ENCODE results near the gene SFT2D2.

Gene SFT2D2

DNA sequence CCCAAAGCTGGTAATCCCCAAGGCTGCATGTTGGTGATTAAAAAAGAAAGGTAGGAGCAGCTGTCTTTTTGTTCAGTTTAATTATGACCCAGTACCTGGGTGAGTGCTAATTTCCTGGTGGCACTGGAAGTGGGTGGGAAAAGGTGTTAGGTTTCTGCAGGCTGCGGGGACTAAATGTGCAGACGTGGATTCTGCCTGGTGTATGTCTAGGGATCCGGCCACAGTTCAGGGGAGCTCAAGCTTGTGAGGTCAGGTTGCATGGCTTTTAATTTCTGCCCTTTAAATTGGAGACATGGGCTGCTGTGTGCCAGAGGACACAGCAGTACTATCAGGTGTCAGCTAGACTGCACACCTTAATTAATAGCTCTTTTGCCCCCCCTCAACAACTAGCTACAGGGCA, 34.6 kb downstream of the SFT2D2 start:
- no peaks in the 10 kb centered on the region for H3K27me3 ChIP-seq (replicated peaks; ENCODE audit: insufficient read depth, low read length)
- H3K9me2 ChIP-seq (replicated peaks; ENCODE audit: insufficient read depth, low read length), result no peaks in the 10 kb centered on the region
- no peak overlapping the region for H3K9ac ChIP-seq (ENCODE audit: low read length)
- DNase-seq, result no peak
- no peak overlapping the region for H3K4me3 ChIP-seq (ENCODE audit: low read length)
- H3K4me2 ChIP-seq (ENCODE audit: low read depth, low read length), result no peak overlapping the region
- no peak overlapping the region for H3K27ac ChIP-seq (ENCODE audit: low read length)
- H3K9me3 ChIP-seq (replicated peaks; ENCODE audit: insufficient read depth, low read length), result no peaks in the 10 kb centered on the region
- TF ChIP-seq EZH2 (optimal IDR thresholded peaks at IDR 0.05; ENCODE audit: low read depth, low read length) (no peak), EZH2phosphoT487 (IDR thresholded peaks at IDR 0.05; ENCODE audit: low read length) (no peak)
- TF ChIP-seq, protein P1, sequence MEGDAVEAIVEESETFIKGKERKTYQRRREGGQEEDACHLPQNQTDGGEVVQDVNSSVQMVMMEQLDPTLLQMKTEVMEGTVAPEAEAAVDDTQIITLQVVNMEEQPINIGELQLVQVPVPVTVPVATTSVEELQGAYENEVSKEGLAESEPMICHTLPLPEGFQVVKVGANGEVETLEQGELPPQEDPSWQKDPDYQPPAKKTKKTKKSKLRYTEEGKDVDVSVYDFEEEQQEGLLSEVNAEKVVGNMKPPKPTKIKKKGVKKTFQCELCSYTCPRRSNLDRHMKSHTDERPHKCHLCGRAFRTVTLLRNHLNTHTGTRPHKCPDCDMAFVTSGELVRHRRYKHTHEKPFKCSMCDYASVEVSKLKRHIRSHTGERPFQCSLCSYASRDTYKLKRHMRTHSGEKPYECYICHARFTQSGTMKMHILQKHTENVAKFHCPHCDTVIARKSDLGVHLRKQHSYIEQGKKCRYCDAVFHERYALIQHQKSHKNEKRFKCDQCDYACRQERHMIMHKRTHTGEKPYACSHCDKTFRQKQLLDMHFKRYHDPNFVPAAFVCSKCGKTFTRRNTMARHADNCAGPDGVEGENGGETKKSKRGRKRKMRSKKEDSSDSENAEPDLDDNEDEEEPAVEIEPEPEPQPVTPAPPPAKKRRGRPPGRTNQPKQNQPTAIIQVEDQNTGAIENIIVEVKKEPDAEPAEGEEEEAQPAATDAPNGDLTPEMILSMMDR (IDR thresholded peaks at IDR 0.05; ENCODE audit: low read length), result no peak
- H3F3A ChIP-seq (ENCODE audit: insufficient read depth, low read length), result no peaks in the 10 kb centered on the region
- no peak overlapping the region for H2AFZ ChIP-seq (ENCODE audit: low read length)
- H3K4me1 ChIP-seq (ENCODE audit: low read length), result no peaks in the 10 kb centered on the region
- no peaks in the 10 kb centered on the region for H4K20me1 ChIP-seq (ENCODE audit: insufficient read depth, low read length)
- H3K79me2 ChIP-seq (ENCODE audit: low read length), result no peaks in the 10 kb centered on the region; the same call in 1 of the 2 replicates
- H3K36me3 ChIP-seq (replicated peaks; ENCODE audit: insufficient read depth, low read length), result 0 out of 2 replicates have a peak, but pooled peaks cover 3% of the 10 kb centered on the region

DNA sequence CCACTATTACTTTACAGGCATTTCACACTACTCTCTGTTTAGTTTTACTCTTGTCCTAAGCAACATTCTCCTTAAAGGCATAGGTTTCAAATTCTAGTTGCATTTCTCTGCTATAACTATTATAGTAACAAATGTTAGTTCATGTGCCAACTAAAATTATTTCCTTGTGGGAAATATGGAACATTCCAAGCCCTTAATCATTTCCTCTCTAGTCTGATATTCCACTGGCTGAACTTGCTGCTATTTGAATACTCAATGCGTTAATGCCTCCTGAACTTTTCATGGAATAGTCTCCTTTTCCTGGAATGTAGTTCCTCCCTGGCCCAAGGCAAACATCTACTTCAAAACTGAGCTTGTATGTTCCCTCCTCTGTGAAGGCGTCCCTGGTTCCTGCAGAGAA, 35.6 kb downstream of the SFT2D2 start:
- no peaks in the 10 kb centered on the region for H3K9me2 ChIP-seq (replicated peaks; ENCODE audit: insufficient read depth, low read length)
- no peak overlapping the region for H2AFZ ChIP-seq (ENCODE audit: low read length)
- TF ChIP-seq, protein P1 (IDR thresholded peaks at IDR 0.05; ENCODE audit: low read length), result no peak
- TF ChIP-seq EZH2phosphoT487 (IDR thresholded peaks at IDR 0.05; ENCODE audit: low read length) (no peak), EZH2 (optimal IDR thresholded peaks at IDR 0.05; ENCODE audit: low read depth, low read length) (no peak)
- no peak overlapping the region for H3K27ac ChIP-seq (ENCODE audit: low read length)
- H3K9me3 ChIP-seq (replicated peaks; ENCODE audit: insufficient read depth, low read length), result no peaks in the 10 kb centered on the region
- no peaks in the 10 kb centered on the region for H3K36me3 ChIP-seq (replicated peaks; ENCODE audit: insufficient read depth, low read length)
- H4K20me1 ChIP-seq (ENCODE audit: insufficient read depth, low read length), result no peaks in the 10 kb centered on the region
- no peaks in the 10 kb centered on the region for H3K79me2 ChIP-seq (ENCODE audit: low read length)
- H3K4me2 ChIP-seq (ENCODE audit: low read depth, low read length), result no peak overlapping the region
- no peak for DNase-seq
- no peak overlapping the region for H3K4me3 ChIP-seq (ENCODE audit: low read length)
- no peaks in the 10 kb centered on the region for H3K27me3 ChIP-seq (replicated peaks; ENCODE audit: insufficient read depth, low read length)
- no peaks in the 10 kb centered on the region for H3F3A ChIP-seq (ENCODE audit: insufficient read depth, low read length)
- no peak overlapping the region for H3K9ac ChIP-seq (ENCODE audit: low read length)
- no peaks in the 10 kb centered on the region for H3K4me1 ChIP-seq (ENCODE audit: low read length)

DNA sequence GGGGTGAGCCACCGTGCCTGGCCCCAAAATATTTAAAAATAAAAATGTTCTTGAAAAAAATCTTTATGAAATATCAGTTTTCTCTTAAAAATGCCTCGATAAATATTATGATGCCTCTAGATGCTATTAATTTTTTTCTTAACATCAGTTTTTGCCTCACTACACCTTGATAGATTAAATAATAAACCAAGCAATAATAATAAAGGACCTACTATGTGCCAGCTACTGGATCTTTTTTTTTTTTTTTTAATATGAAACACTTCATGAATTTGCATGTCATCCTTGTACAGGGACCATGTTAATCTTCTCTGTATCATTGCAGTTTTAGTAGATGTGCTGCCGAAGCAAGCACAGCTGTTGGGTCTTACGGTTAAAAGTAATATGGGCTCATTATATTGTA, 37.3 kb downstream of the SFT2D2 start:
- H3K79me2 ChIP-seq (ENCODE audit: low read length), result no peaks in the 10 kb centered on the region
- H2AFZ ChIP-seq (ENCODE audit: low read length), result no peak overlapping the region
- no peaks in the 10 kb centered on the region for H3K4me1 ChIP-seq (ENCODE audit: low read length)
- no peak for DNase-seq
- no peaks in the 10 kb centered on the region for H4K20me1 ChIP-seq (ENCODE audit: insufficient read depth, low read length)
- H3K4me2 ChIP-seq (ENCODE audit: low read depth, low read length), result no peak overlapping the region
- TF ChIP-seq EZH2phosphoT487 (IDR thresholded peaks at IDR 0.05; ENCODE audit: low read length) (no peak), EZH2 (optimal IDR thresholded peaks at IDR 0.05; ENCODE audit: low read depth, low read length) (no peak)
- TF ChIP-seq, protein P1 (IDR thresholded peaks at IDR 0.05; ENCODE audit: low read length), result no peak
- no peaks in the 10 kb centered on the region for H3K36me3 ChIP-seq (replicated peaks; ENCODE audit: insufficient read depth, low read length)
- no peak overlapping the region for H3K9ac ChIP-seq (ENCODE audit: low read length)
- no peaks in the 10 kb centered on the region for H3F3A ChIP-seq (ENCODE audit: insufficient read depth, low read length)
- no peak overlapping the region for H3K27ac ChIP-seq (ENCODE audit: low read length)
- no peaks in the 10 kb centered on the region for H3K9me2 ChIP-seq (replicated peaks; ENCODE audit: insufficient read depth, low read length)
- no peaks in the 10 kb centered on the region for H3K27me3 ChIP-seq (replicated peaks; ENCODE audit: insufficient read depth, low read length)
- H3K9me3 ChIP-seq (replicated peaks; ENCODE audit: insufficient read depth, low read length), result no peaks in the 10 kb centered on the region
- H3K4me3 ChIP-seq (ENCODE audit: low read length), result no peak overlapping the region
